ENCODE measurements around the gene CNIH2.
"Not testable (repeated sequence)": the region's sequence is repeated elsewhere in the genome, so short reads cannot be mapped to it uniquely, and the experiment has no call there.

The CNIH2 gene

GRCh38 chr11:66259956-66260355, 18.0 kb upstream of the CNIH2 start:
- DNase-seq: no peak

DNA sequence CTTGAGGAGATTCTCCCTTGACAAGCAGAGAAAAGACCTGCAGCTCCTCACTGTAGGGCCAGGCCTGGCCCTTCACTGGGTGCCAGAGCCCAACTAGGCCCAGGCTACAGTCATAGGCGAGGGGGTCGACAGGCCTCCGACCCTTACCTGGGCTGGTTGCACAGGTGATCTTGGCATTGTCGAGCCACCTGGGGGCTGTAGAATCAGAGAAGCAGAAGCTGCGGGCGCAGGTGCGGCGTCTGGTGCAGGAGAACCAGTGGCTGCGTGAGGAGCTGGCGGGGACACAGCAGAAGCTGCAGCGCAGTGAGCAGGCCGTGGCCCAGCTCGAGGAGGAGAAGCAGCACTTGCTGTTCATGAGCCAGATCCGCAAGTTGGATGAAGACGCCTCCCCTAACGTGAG, 16.4 kb upstream of the CNIH2 start:
- no peak for DNase-seq

DNA sequence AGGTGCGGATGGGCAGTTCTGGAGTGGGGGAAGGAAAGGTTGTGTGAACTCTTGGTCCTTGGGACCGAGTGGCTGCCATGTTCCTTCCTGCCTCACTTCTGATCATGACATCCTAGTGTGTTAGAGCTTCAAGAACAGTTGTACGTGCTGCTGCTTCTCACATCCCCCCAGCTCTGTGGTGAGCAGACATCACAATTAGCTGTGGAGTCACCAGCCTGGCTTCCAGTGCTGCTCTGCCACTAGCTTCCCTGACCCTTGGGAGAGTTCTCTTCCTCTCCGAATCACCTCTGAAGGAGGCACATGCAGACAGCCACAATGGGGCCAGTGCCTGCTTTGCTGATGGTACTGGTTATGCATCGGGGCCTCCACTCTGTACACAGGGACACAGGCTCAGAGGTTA, 15.8 kb upstream of the CNIH2 start:
- DNase-seq: no peak

DNA sequence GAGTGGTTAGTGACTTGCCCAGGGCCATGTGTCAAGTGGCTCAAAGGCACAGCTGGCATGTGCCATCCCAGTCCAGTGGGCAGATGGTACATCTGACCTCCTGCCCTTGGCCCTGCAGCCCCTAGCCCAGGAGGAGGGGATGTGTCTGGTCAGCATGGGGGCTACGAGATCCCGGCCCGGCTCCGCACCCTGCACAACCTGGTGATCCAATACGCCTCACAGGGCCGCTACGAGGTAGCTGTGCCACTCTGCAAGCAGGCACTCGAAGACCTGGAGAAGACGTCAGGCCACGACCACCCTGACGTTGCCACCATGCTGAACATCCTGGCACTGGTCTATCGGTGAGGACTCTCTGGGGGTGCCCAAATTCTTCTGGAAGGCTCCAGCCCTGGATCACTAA, 15.3 kb upstream of the CNIH2 start:
- DNase-seq: no peak

- DNase-seq: no peak
Observed at GRCh38 chr11:66263231-66263630, 14.7 kb upstream of the CNIH2 start.

DNA sequence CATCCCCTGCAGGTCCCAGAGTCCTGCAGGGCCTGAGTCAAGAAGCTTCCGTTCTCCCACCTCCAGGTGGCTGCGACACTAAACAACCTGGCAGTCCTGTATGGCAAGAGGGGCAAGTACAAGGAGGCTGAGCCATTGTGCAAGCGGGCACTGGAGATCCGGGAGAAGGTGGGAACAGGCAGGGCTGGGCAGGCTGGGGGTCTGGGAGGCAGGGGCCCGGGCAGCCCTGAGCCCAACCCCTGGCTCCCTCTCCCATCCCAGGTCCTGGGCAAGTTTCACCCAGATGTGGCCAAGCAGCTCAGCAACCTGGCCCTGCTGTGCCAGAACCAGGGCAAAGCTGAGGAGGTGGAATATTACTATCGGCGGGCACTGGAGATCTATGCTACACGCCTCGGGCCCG, 14.2 kb upstream of the CNIH2 start:
- DNase-seq: no peak

DNA sequence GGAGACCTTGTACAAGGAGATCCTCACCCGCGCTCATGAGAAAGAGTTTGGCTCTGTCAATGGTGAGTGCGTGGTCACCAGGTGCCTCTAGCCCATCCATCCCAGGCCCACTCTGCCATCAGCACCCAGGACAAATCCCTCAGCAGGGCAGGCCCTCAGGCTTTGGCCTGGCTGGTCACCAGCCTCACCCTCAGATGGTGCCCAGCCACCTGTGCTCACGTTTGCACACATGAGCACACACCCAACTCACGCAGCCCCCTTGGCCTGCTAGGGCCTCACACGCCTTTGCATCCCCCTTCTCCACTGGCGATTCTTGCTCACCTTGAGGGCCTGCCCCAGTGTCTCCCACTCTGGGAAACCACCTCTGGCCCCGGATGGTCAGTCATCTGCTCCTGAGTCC, 13.6 kb upstream of the CNIH2 start:
- DNase-seq: no peak

GRCh38 chr11:66264914-66265313, 13.1 kb upstream of the CNIH2 start:
- DNase-seq: peak; percentile 78

- no peak for DNase-seq
Observed at GRCh38 chr11:66265531-66266377, 12.2 kb upstream of the CNIH2 start.

- DNase-seq: no peak
Observed at GRCh38 chr11:66266378-66267038, 11.5 kb upstream of the CNIH2 start.

GRCh38 chr11:66267039-66267378, 11.0 kb upstream of the CNIH2 start:
- no peak for DNase-seq

DNA sequence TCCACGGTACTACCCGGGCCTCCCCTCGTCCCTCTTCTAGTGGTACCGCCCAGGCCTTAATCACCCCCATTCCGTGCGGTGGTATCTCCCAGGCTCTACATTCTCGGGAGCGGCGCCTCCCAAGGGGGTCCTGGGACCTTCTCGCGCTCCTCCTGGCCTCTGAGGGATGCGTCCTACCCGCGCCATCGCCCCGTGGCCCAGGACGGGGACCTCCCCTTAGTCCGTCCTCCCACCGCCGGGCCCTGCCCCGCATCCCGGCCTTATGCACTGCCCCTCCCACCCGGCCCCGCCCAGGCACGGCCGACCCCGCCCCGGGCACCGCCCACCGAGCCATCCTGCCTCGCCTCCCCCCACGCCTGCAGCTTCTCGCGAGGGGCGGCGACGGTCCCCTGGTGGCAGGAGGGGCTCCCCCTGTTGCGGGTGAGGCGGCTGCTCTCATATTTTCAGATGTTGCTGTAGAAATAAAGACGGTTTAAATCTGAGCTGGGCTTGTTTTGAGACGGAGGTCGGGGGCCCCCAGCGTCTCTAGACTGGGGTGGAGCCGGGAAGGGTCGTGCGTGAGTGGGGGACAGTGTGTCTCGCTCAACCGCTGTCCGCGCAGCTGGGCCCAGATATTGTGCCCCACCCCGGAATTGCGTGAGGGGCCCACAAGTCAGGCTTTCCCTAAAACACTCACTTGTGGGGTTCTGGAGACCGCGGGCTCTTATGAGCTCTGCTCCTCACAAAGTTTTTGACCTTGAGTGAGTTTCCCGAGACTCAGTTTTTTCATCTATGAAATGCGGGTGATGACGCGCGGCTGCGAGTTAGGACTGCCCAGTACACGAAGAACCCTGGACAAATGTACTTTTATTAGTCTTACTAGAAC, 10.4 kb upstream of the CNIH2 start:
- peak; percentile 94 for DNase-seq

DNA sequence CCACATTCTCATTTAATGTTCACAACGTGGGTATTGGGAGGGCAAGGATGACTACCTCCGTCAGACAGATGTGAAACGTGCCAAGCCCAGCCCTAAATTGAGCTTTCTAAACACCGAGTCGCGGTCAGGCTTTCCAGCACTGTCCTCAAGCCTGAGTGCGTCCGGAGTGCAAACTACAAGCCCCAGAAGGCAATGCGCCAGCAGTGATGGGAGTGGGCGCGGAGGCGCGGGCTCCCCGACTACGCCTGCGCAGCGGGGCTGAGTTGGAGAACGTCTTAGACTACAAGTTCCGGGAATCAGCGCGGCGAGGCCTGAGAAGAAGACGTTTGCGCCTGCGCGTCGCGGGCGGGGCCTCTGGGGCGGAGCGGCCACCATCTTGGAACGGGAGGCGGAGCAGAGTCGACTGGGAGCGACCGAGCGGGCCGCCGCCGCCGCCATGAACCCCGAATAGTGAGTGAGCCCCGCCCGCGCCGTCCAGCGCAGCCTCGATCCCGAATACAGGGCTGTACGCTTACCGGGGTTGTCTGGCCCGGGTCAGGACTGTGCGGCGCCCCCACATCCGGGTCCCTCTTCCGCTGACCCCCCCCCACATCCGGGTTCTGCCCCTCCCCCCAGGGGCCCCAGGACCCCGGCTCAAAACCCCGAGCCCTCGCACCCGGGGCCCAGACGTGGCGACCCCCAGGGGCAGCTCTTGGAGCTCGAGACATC, 9.6 kb upstream of the CNIH2 start, which contains the start of gene RAB1B:
TSS of gene RAB1B (plus strand) at position 396 of the 708 bp plus-strand sequence. CDS start at position 437, 41 bp downstream.
- DNase-seq: peak; percentile 100

- DNase-seq: no peak
Observed at GRCh38 chr11:66268952-66269905, 8.7 kb upstream of the CNIH2 start.

DNA sequence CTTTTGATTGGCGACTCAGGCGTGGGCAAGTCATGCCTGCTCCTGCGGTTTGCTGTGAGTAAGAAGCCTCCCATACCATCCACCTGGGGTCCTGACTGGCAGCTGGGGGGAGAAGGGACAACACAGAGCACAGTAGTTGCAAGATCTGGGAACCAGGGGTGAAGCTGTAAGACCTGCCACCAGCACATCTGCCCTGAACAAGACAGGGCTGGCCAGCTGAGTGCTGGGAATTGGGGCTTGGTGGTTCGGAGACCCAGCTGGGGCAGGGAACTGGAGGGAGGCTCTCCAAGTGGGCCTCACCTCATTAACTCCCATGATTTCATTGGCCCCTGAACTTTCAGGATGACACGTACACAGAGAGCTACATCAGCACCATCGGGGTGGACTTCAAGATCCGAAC, 6.2 kb upstream of the CNIH2 start:
- no peak for DNase-seq

GRCh38 chr11:66272596-66272995, 5.4 kb upstream of the CNIH2 start:
- DNase-seq: no peak

- DNase-seq: no peak
Observed at GRCh38 chr11:66274219-66274618, 3.8 kb upstream of the CNIH2 start.

GRCh38 chr11:66275396-66275795, 2.6 kb upstream of the CNIH2 start:
- no peak for DNase-seq

- no peak for DNase-seq
Observed at GRCh38 chr11:66275984-66276612, 1.9 kb upstream of the CNIH2 start.

GRCh38 chr11:66276619-66277018, 1.4 kb upstream of the CNIH2 start:
- not testable (repeated sequence) for DNase-seq

DNA sequence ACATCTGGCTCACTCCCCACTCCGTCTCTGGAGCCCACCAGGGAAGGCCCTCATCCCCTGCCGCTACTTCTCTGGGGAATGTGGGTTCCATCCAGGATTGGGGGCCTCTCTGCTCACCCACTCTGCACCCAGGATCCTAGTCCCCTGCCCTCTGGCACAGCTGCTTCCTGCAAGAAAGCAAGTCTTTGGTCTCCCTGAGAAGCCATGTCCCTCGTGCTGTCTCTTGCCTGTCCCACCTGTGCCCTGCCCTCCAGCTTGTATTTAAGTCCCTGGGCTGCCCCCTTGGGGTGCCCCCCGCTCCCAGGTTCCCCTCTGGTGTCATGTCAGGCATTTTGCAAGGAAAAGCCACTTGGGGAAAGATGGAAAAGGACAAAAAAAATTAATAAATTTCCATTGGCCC, 911 bp upstream of the CNIH2 start:
- DNase-seq: not testable (repeated sequence)
